Erythroblast (primary cell): ENCODE measurements around the gene BRMS1.

Experiments
- GATA1 ChIP-seq: IDR thresholded peaks from 2 replicates; pipeline ENCODE4 v1.6.1; 2011; ENCODE audit warnings: low read depth, mild to moderate bottlenecking, control low read depth, low read length, moderate library complexity
- POLR2A ChIP-seq: IDR thresholded peaks from 2 replicates; pipeline ENCODE4 v1.6.1; 2011; ENCODE audit warnings: mild to moderate bottlenecking, low read length

- TF ChIP-seq POLR2A (no peak), GATA1 (no peak)
Measured at GRCh38 chr11:66362481-66363147, 17.7 kb upstream of the BRMS1 start.
